ELF-1 (cell line): Measurements from ENCODE around the gene COPZ1.
"Not testable (repeated sequence)": the region's sequence is repeated elsewhere in the genome, so short reads cannot be mapped to it uniquely, and the experiment has no call there.

ENCODE experiments used
- DNase-seq: peaks from one replicate; pipeline ENCODE4 v3.0.0-alpha.2; 2016; ENCODE audit warnings: low read depth, low spot score

COPZ1 gene

DNA sequence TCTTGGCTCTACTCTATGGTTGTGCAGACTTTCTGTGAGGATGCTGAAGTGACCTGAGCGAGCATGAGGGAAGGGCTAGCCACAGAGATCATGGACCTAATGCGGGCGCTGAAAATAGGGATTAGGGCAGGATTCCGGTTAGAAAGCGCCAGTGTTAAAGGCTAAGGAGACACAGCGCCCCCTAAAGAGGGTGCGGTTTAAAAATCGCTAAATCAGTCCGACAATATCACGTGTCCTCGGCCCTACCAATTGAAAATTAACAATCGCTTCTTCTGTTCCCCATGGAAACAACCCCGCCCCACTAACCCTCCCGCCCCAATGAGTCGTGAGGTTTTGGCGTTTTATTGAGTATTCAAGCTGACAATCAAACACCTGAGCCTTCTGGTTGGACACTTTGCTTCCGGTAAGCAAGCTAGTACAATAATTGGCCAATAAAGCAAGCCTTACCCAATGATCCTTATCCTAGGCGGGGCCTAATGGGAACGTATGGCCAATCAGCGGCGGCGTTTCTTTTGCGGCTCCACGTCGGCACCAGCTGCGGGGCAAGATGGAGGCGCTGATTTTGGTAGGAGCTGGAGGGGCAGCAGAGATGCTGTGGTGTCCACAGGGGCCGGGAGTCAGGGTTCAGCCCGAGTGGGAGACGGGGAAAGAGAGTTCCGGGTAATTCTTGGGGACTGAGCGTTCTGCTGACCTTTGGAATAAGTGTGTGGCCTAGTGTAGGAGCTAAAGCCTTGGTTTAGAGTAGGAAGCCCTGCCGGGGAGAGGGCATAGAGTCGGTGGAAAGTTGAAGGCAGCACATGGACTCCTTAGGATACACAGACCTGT, at the start of gene COPZ1:
Gene COPZ1 (plus strand): TSS at position 515 of the 825 bp plus-strand sequence. CDS start 33 bp downstream, at position 548.
- DNase-seq: peak; percentile 100

- DNase-seq: no peak
Measured at GRCh38 chr12:54276368-54276767, 48.6 kb upstream of the COPZ1 start.

- DNase-seq: no peak
Measured at GRCh38 chr12:54277823-54278276, 47.1 kb upstream of the COPZ1 start.

GRCh38 chr12:54279227-54279631, 45.7 kb upstream of the COPZ1 start:
- DNase-seq: no peak

- peak; percentile 99 for DNase-seq
Measured at GRCh38 chr12:54279632-54280467, 45.1 kb upstream of the COPZ1 start, which contains the start of gene CBX5. TSS of gene CBX5 (minus strand) at chr12:54280122. CDS start at chr12:54257650, 22,472 bp downstream.

- peak; percentile 99 for DNase-seq
Measured at GRCh38 chr12:54280468-54281260, 44.3 kb upstream of the COPZ1 start, which contains the start of gene HNRNPA1. TSS of gene HNRNPA1 (plus strand) at chr12:54280726. CDS start at chr12:54280808, 82 bp downstream.

- not testable (repeated sequence) for DNase-seq
Measured at GRCh38 chr12:54281261-54281638, 43.7 kb upstream of the COPZ1 start.

DNA sequence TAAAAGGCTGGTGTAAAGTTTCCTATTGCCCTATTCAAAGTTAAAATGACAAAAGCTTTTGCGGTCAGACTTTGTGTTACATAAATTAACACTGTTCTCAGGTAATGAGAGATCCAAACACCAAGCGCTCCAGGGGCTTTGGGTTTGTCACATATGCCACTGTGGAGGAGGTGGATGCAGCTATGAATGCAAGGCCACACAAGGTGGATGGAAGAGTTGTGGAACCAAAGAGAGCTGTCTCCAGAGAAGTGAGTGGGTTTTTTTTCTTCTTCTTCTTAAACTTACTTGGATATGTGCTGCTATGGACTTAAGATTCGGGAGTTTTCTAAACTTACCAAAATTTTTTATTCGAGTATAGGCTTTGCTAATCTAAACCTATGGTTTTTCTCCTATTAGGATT, 43.2 kb upstream of the COPZ1 start:
- not testable (repeated sequence) for DNase-seq

GRCh38 chr12:54282949-54283593, 41.9 kb upstream of the COPZ1 start:
- no peak for DNase-seq

DNA sequence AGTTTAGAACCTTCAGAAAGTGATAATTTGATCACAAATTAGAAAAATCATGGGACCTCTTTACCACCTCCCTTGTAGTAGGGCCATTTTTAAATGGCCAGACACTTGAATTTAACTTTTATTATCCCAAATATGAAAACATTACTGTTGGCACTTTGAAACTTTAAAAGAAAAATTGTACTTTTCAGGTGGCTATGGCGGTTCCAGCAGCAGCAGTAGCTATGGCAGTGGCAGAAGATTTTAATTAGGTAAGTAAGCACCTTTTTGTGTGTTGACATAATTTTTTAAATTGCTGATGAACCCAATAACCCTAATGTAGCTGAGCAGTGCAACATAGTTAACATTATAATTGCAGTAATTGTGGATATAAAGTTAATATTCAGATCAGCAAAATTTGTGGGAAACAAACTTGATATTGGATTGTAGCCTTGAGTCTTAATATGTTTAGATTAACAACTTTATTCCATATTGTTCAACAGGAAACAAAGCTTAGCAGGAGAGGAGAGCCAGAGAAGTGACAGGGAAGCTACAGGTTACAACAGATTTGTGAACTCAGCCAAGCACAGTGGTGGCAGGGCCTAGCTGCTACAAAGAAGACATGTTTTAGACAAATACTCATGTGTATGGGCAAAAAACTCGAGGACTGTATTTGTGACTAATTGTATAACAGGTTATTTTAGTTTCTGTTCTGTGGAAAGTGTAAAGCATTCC, 40.7 kb upstream of the COPZ1 start:
- DNase-seq: not testable (repeated sequence)

GRCh38 chr12:54285150-54286041, 39.5 kb upstream of the COPZ1 start:
- DNase-seq: no peak

GRCh38 chr12:54286042-54287030, 38.6 kb upstream of the COPZ1 start:
- no peak for DNase-seq

- peak; percentile 59 for DNase-seq
Measured at GRCh38 chr12:54287261-54288157, 37.4 kb upstream of the COPZ1 start.

- DNase-seq: no peak
Measured at GRCh38 chr12:54292083-54292930, 32.6 kb upstream of the COPZ1 start.

- DNase-seq: no peak
Measured at GRCh38 chr12:54292931-54293241, 32.0 kb upstream of the COPZ1 start.
